K562 (cell line): ENCODE measurements around the gene TMEM267. TPM values are rescaled to one million over a fixed set of nuclear protein-coding genes. Genes with fewer than 3 reads are reported as not detected.

Source experiments
- ARID3A ChIP-seq: IDR thresholded peaks from 2 replicates; pipeline ENCODE4 v1.6.1; 2012; ENCODE audit warnings: low read depth, low read length, improper control_type of control experiment, borderline replicate concordance
- BMI1 ChIP-seq: fragments of 150-350 bp; IDR thresholded peaks from 2 replicates; pipeline ENCODE4 v1.6.1; 2014; ENCODE audit warnings: low read length
- BRD4 ChIP-seq: fragments of 200-600 bp; sonication (generic); IDR thresholded peaks from 2 replicates; pipeline ENCODE4 v1.6.1; 2017; ENCODE audit warnings: inconsistent platforms
- CXXC5 ChIP-seq: fragments of 250-450 bp; sonication (Bioruptor Pico); IDR thresholded peaks from 2 replicates; pipeline ENCODE4 v1.8.0; 2022; ENCODE audit warnings: inconsistent platforms, mild to moderate bottlenecking, moderate library complexity
- E2F3 ChIP-seq: fragments of 250-450 bp; sonication (Bioruptor Pico); IDR thresholded peaks from 2 replicates; pipeline ENCODE4 v1.4.0; 2020; ENCODE audit warnings: mild to moderate bottlenecking
- ELF2 ChIP-seq: fragments of 250-450 bp; sonication (Bioruptor Pico); IDR thresholded peaks from 2 replicates; pipeline ENCODE4 v1.5.0; 2021; ENCODE audit warnings: mild to moderate bottlenecking
- KLF6 ChIP-seq: fragments of 250-450 bp; sonication (Bioruptor Pico); IDR thresholded peaks from 2 replicates; pipeline ENCODE4 v1.4.0; 2020; ENCODE audit warnings: mild to moderate bottlenecking, moderate library complexity, borderline replicate concordance
- MTA2 ChIP-seq: fragments of 450-650 bp; IDR thresholded peaks from 2 replicates; pipeline ENCODE4 v1.6.1; 2016; ENCODE audit warnings: low read depth
- POLR2A ChIP-seq: fragments of 450-650 bp; conservative IDR thresholded peaks from 2 replicates; pipeline ENCODE4 v1.6.1; 2016
- PTTG1 ChIP-seq: fragments of 450-650 bp; IDR thresholded peaks from 2 replicates; pipeline ENCODE4 v1.6.1; 2016; ENCODE audit warnings: low read depth, mild to moderate bottlenecking, missing genetic modification characterization, missing compliant biosample characterization
- SLC30A9 ChIP-seq: fragments of 250-450 bp; sonication (Bioruptor Pico); IDR thresholded peaks from 2 replicates; pipeline ENCODE4 v1.8.0; 2022; ENCODE audit warnings: mild to moderate bottlenecking, moderate library complexity
- TCF7L2 ChIP-seq: fragments of 150-350 bp; IDR thresholded peaks from 2 replicates; pipeline ENCODE4 v1.6.1; 2016; ENCODE audit warnings: low read depth, mild to moderate bottlenecking, low read length, moderate library complexity
- ZBTB34 ChIP-seq: fragments of 250-450 bp; sonication (Bioruptor Pico); IDR thresholded peaks from 2 replicates; pipeline ENCODE4 v1.8.0; 2021; ENCODE audit warnings: mild to moderate bottlenecking, moderate library complexity
- ZNF316 ChIP-seq: fragments of 450-650 bp; IDR thresholded peaks from 2 replicates; pipeline ENCODE4 v1.6.1; 2016
- ZNF586 ChIP-seq: fragments of 450-650 bp; formaldehyde crosslinking; conservative IDR thresholded peaks from 2 replicates; pipeline ENCODE4 v1.4.0; 2020; ENCODE audit warnings: mild to moderate bottlenecking, moderate library complexity
- polyA plus RNA-seq, 8 experiments: library from polyadenylated mRNA; depleted of rRNA in 4 of 8; stranded (reverse) in 5 of 8; unstranded in 3 of 8; fragments of >200 nt; fragmentation: Nextera tagmentation in 2 of 8; fragmentation: Illumina TruSeq in 1 of 8; extraction: Ambion mirVana in 2 of 8; extraction: Trizol in 1 of 8; gene quantifications; 2 replicates each; pipeline versions ENCODE4 v1.2.1 to v1.2.3, GENCODE V29; 2011 to 2014; ENCODE audit warnings: inconsistent platforms in 1 of 8, missing spikeins in 1 of 8
- total RNA-seq, 7 experiments: library from RNA; depleted of rRNA in 6 of 7; stranded (reverse); fragments of >200 nt in 6 of 7; fragmentation: Illumina TruSeq in 2 of 7; extraction: Trizol in 2 of 7; gene quantifications; 2 replicates each; pipeline versions ENCODE4 v1.2.1 to v1.2.3, GENCODE V29; 2011 to 2021; ENCODE audit warnings: low replicate concordance in 1 of 7
- TF ChIP-seq, protein P1 (sequence below), 2 experiments: fragments of 450-650 bp in 1 of 2; IDR thresholded peaks; 2 replicates each; pipeline ENCODE4 v1.6.1; 2011 to 2017; ENCODE audit warnings: low read depth in 2 of 2, antibody characterized with exemption in 1 of 2, borderline replicate concordance in 1 of 2, low read length in 1 of 2, mild to moderate bottlenecking in 1 of 2, mixed read lengths in 1 of 2; ENCODE audit not compliant: control insufficient read depth in 1 of 2
- TF ChIP-seq, protein P2 (sequence below), 2 experiments: fragments of 450-650 bp; conservative IDR thresholded peaks; 2 replicates each; pipeline ENCODE4 v1.6.1; 2017; ENCODE audit warnings: mild to moderate bottlenecking in 2 of 2, moderate library complexity in 2 of 2
- TF ChIP-seq, protein P3 (sequence below): fragments of 250-450 bp; sonication (Bioruptor Pico); IDR thresholded peaks from 2 replicates; pipeline ENCODE4 v1.5.0; 2022; ENCODE audit warnings: mild to moderate bottlenecking

TMEM267 gene
- total and polyA plus RNA-seq, 9 of the 15 experiments (the other 6 are each of a cell fraction or from before 2014, with no cell fraction given), result 8.1 to 61.1 (median 17.8) TPM

DNA sequence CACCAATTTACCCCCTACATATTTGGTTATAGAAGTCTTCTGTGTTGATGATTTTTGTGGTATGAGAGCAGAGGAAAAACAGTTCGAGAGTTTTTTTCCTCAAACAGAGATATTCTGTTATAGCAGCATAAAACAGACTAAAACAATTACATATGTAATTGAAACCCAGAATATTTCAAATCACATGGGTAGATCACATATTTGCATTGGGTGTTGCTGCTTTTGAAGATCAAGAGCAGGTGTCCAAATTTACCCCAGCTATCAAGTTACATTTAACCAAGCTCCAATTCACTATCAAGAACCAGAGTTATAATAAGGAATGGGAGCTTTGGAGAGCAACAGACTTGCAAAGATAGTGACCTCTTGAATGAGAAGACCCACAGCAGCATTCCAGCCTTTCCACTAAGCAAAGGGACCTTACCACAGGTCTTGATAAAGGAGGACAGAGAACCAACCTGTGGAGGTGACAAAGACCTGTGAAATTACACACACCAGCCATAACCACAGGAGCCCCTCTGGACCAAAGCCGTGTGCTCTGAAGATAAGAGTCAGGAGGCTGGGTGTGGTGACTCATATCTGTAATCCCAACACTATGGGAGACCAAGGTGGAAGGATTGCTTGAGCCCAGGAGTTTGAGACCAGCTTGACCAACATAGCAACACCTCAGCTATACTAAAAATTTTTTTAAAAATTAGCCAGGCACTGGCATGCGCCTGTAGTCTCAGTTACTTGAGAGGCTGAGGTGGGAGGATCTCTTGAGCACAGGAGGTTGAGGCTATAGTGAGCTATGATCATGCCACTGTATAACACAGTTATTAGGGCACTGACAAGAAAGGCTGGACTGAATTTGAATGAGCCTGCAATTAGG, 67.5 kb downstream of the TMEM267 start (continued):
- TF ChIP-seq ZBTB34 (CRISPR knock-in tag), result no peak
- TF ChIP-seq TCF7L2, result no peak
- TF ChIP-seq, protein P1, sequence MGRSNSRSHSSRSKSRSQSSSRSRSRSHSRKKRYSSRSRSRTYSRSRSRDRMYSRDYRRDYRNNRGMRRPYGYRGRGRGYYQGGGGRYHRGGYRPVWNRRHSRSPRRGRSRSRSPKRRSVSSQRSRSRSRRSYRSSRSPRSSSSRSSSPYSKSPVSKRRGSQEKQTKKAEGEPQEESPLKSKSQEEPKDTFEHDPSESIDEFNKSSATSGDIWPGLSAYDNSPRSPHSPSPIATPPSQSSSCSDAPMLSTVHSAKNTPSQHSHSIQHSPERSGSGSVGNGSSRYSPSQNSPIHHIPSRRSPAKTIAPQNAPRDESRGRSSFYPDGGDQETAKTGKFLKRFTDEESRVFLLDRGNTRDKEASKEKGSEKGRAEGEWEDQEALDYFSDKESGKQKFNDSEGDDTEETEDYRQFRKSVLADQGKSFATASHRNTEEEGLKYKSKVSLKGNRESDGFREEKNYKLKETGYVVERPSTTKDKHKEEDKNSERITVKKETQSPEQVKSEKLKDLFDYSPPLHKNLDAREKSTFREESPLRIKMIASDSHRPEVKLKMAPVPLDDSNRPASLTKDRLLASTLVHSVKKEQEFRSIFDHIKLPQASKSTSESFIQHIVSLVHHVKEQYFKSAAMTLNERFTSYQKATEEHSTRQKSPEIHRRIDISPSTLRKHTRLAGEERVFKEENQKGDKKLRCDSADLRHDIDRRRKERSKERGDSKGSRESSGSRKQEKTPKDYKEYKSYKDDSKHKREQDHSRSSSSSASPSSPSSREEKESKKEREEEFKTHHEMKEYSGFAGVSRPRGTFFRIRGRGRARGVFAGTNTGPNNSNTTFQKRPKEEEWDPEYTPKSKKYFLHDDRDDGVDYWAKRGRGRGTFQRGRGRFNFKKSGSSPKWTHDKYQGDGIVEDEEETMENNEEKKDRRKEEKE (IDR thresholded peaks at IDR 0.05; ENCODE audit: borderline replicate concordance in 1 of 2, control insufficient read depth in 1 of 2, low read depth in 2 of 2, low read length in 1 of 2), result no peak
- TF ChIP-seq ELF2 (CRISPR knock-in tag), result no peak
- TF ChIP-seq CXXC5 (CRISPR knock-in tag), result peak; percentile 51; the same call in 1 of the 2 replicates
- TF ChIP-seq MTA2, result peak; percentile 83
- no peak for TF ChIP-seq BRD4
- TF ChIP-seq ZNF316, result no peak
- no peak for TF ChIP-seq E2F3 (CRISPR knock-in tag)
- TF ChIP-seq, protein P2, sequence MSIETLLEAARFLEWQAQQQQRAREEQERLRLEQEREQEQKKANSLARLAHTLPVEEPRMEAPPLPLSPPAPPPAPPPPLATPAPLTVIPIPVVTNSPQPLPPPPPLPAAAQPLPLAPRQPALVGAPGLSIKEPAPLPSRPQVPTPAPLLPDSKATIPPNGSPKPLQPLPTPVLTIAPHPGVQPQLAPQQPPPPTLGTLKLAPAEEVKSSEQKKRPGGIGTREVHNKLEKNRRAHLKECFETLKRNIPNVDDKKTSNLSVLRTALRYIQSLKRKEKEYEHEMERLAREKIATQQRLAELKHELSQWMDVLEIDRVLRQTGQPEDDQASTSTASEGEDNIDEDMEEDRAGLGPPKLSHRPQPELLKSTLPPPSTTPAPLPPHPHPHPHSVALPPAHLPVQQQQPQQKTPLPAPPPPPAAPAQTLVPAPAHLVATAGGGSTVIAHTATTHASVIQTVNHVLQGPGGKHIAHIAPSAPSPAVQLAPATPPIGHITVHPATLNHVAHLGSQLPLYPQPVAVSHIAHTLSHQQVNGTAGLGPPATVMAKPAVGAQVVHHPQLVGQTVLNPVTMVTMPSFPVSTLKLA (conservative IDR thresholded peaks at IDR 0.05), result peak in 1 of 2 experiments; percentile 36; a peak in 1 of 4 replicates
- TF ChIP-seq, protein P3, sequence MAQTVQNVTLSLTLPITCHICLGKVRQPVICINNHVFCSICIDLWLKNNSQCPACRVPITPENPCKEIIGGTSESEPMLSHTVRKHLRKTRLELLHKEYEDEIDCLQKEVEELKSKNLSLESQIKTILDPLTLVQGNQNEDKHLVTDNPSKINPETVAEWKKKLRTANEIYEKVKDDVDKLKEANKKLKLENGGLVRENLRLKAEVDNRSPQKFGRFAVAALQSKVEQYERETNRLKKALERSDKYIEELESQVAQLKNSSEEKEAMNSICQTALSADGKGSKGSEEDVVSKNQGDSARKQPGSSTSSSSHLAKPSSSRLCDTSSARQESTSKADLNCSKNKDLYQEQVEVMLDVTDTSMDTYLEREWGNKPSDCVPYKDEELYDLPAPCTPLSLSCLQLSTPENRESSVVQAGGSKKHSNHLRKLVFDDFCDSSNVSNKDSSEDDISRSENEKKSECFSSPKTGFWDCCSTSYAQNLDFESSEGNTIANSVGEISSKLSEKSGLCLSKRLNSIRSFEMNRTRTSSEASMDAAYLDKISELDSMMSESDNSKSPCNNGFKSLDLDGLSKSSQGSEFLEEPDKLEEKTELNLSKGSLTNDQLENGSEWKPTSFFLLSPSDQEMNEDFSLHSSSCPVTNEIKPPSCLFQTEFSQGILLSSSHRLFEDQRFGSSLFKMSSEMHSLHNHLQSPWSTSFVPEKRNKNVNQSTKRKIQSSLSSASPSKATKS (CRISPR knock-in tag), result no peak
- TF ChIP-seq ZNF586, result no peak
- TF ChIP-seq PTTG1 (tag), result no peak
- TF ChIP-seq BMI1, result no peak
- TF ChIP-seq POLR2A, result no peak
- no peak for TF ChIP-seq SLC30A9 (CRISPR knock-in tag)
- no peak for TF ChIP-seq KLF6 (CRISPR knock-in tag)
- TF ChIP-seq ARID3A, result 0 out of 2 replicates have a peak, but pooled peaks have one; percentile 42
